HG03460 (cell line): ENCODE results near the gene BCL11A.

Experiments used
- ATAC-seq: cut with Tn5 transposase; IDR thresholded peaks from one replicate; pipeline ENCODE4 v1.9.1; 2021; ENCODE audit not compliant: unreplicated experiment

Gene BCL11A

GRCh38 chr2:60411295-60411694 lies 142.2 kb downstream of the BCL11A start:
- no peak for ATAC-seq

- no peak for ATAC-seq
Measured at GRCh38 chr2:60410456-60411146, 142.9 kb downstream of the BCL11A start.

GRCh38 chr2:60409531-60409871 lies 144.0 kb downstream of the BCL11A start:
- no peak for ATAC-seq

GRCh38 chr2:60408811-60409530 lies 144.5 kb downstream of the BCL11A start:
- ATAC-seq: no peak

- no peak for ATAC-seq
Measured at GRCh38 chr2:60408207-60408606, 145.2 kb downstream of the BCL11A start.

GRCh38 chr2:60407398-60407797 lies 146.1 kb downstream of the BCL11A start:
- ATAC-seq: no peak

- ATAC-seq: no peak
Measured at GRCh38 chr2:60406192-60406591, 147.3 kb downstream of the BCL11A start.

- ATAC-seq: no peak
Measured at GRCh38 chr2:60405271-60405919, 148.1 kb downstream of the BCL11A start.
